CD4-positive, alpha-beta T cell treated with Interleukin-15 for 4 hours (primary cell): ENCODE measurements around the gene PRICKLE3.

ENCODE experiments used
- DNase-seq: peaks from one replicate; pipeline ENCODE4 v3.0.0-alpha.2; 2020; ENCODE audit warnings: low spot score

Gene PRICKLE3

GRCh38 chrX:49206543-49206942, 20.4 kb upstream of the PRICKLE3 start:
- DNase-seq, result no peak

GRCh38 chrX:49205443-49205842, 19.3 kb upstream of the PRICKLE3 start:
- DNase-seq, result no peak

GRCh38 chrX:49204709-49205108, 18.5 kb upstream of the PRICKLE3 start:
- no peak for DNase-seq

GRCh38 chrX:49204017-49204416, 17.8 kb upstream of the PRICKLE3 start:
- DNase-seq, result no peak

- no peak for DNase-seq
Measured at GRCh38 chrX:49203536-49203935, 17.4 kb upstream of the PRICKLE3 start.

GRCh38 chrX:49202022-49202421, 15.8 kb upstream of the PRICKLE3 start:
- no peak for DNase-seq

- peak; percentile 89 for DNase-seq
Measured at GRCh38 chrX:49199906-49200771, 14.0 kb upstream of the PRICKLE3 start, which contains the start of gene SYP. SYP (minus strand) TSS chrX:49200193; CDS start chrX:49200186, 7 bp downstream.

- no peak for DNase-seq
Measured at GRCh38 chrX:49199315-49199595, 13.1 kb upstream of the PRICKLE3 start.

GRCh38 chrX:49198540-49199314, 12.6 kb upstream of the PRICKLE3 start:
- DNase-seq, result no peak

GRCh38 chrX:49197543-49198087, 11.4 kb upstream of the PRICKLE3 start:
- no peak for DNase-seq

- no peak for DNase-seq
Measured at GRCh38 chrX:49193542-49193964, 7.4 kb upstream of the PRICKLE3 start.

- DNase-seq, result peak; percentile 40
Measured at GRCh38 chrX:49192722-49193328, 6.7 kb upstream of the PRICKLE3 start.

- no peak for DNase-seq
Measured at GRCh38 chrX:49191574-49192011, 5.4 kb upstream of the PRICKLE3 start.

- peak; percentile 93 for DNase-seq
Measured at GRCh38 chrX:49190821-49191573, 4.8 kb upstream of the PRICKLE3 start.

GRCh38 chrX:49189606-49190005, 3.4 kb upstream of the PRICKLE3 start:
- DNase-seq, result no peak

- DNase-seq, result no peak
Measured at GRCh38 chrX:49188468-49189076, 2.4 kb upstream of the PRICKLE3 start.

GRCh38 chrX:49187526-49187925, 1.4 kb upstream of the PRICKLE3 start:
- no peak for DNase-seq

- no peak for DNase-seq
Measured at GRCh38 chrX:49187028-49187394, 838 bp upstream of the PRICKLE3 start.

GRCh38 chrX:49184294-49185281, 1.6 kb downstream of the PRICKLE3 start:
- no peak for DNase-seq

- no peak for DNase-seq
Measured at GRCh38 chrX:49183701-49184281, 2.4 kb downstream of the PRICKLE3 start.
